ENCODE data around the gene LRRIQ1. TPM values are rescaled to one million over a fixed set of nuclear protein-coding genes. Genes with fewer than 3 reads are reported as not detected.

The LRRIQ1 gene
- polyA plus RNA-seq, 1 donor from 2014 or later: 11.8 TPM

GRCh38 chr12:85257671-85258070 is 221.5 kb downstream of the LRRIQ1 start:
- H4K20me1 ChIP-seq (ENCODE audit: insufficient read depth): no peaks in the 10 kb centered on the region

GRCh38 chr12:85260447-85260846 is 224.3 kb downstream of the LRRIQ1 start:
- Histone ChIP-seq H3K27me3 (ENCODE audit: insufficient read depth, low read depth, low read length) (no peaks in the 10 kb centered on the region), H3K27ac (ENCODE audit: low read length) (no peak overlapping the region), H3K4me3 (ENCODE audit: low read length) (no peak overlapping the region), H3K36me3 (ENCODE audit: insufficient read depth, low read length) (no peaks in the 10 kb centered on the region), H3K79me2 (replicated peaks; ENCODE audit: insufficient read depth, low read length) (no peaks in the 10 kb centered on the region), H2AFZ (ENCODE audit: low read depth, low read length) (no peak overlapping the region), H3K9me2 (ENCODE audit: insufficient read depth, low read length) (no peaks in the 10 kb centered on the region), H4K20me1 (ENCODE audit: insufficient read depth) (no peaks in the 10 kb centered on the region), H3K9me3 (ENCODE audit: low read length) (no peaks in the 10 kb centered on the region), H3K9ac (ENCODE audit: low read length) (no peak overlapping the region), H3F3A (ENCODE audit: insufficient read depth, low read length, poor library complexity, severe bottlenecking) (no peaks in the 10 kb centered on the region), H3K4me2 (ENCODE audit: low read length) (no peak overlapping the region)
- TF ChIP-seq POLR2AphosphoS5 (IDR thresholded peaks at IDR 0.05) (no peak), REST (IDR thresholded peaks at IDR 0.05; ENCODE audit: borderline replicate concordance) (no peak)

More at GRCh38 chr12:85257671-85258070, 221.5 kb downstream of the LRRIQ1 start:
- Histone ChIP-seq H3K4me3 (ENCODE audit: low read length) (no peak overlapping the region), H3K9me2 (ENCODE audit: insufficient read depth, low read length) (no peaks in the 10 kb centered on the region), H3K79me2 (replicated peaks; ENCODE audit: insufficient read depth, low read length) (no peaks in the 10 kb centered on the region), H3K27me3 (ENCODE audit: insufficient read depth, low read depth, low read length) (no peaks in the 10 kb centered on the region), H3K27ac (ENCODE audit: low read length) (no peak overlapping the region), H3K4me2 (ENCODE audit: low read length) (no peak overlapping the region), H3F3A (ENCODE audit: insufficient read depth, low read length, poor library complexity, severe bottlenecking) (no peaks in the 10 kb centered on the region), H3K36me3 (ENCODE audit: insufficient read depth, low read length) (no peaks in the 10 kb centered on the region), H3K9me3 (ENCODE audit: low read length) (no peaks in the 10 kb centered on the region), H3K9ac (ENCODE audit: low read length) (no peak overlapping the region), H2AFZ (ENCODE audit: low read depth, low read length) (no peak overlapping the region)
- TF ChIP-seq SMC3 (conservative IDR thresholded peaks at IDR 0.05; ENCODE audit: poor library complexity) (no peak), CTCF (IDR thresholded peaks at IDR 0.05; ENCODE audit: poor library complexity, severe bottlenecking) (no peak), EP300 (conservative IDR thresholded peaks at IDR 0.05; ENCODE audit: poor library complexity, severe bottlenecking) (no peak), TAF1 (IDR thresholded peaks at IDR 0.05; ENCODE audit: low read depth) (no peak), MXI1 (conservative IDR thresholded peaks at IDR 0.05; ENCODE audit: poor library complexity, severe bottlenecking) (no peak), RAD21 (conservative IDR thresholded peaks at IDR 0.05) (no peak), EZH2 (IDR thresholded peaks at IDR 0.05; ENCODE audit: borderline replicate concordance, insufficient read depth, low read length, poor library complexity, severe bottlenecking) (no peak), POLR2AphosphoS5 (IDR thresholded peaks at IDR 0.05) (no peak), REST (IDR thresholded peaks at IDR 0.05; ENCODE audit: borderline replicate concordance) (no peak)
